ENCODE measurements around the gene RAB40C.

- TF ChIP-seq PATZ1 (CRISPR knock-in tag; IDR thresholded peaks at IDR 0.05; ENCODE audit: borderline replicate concordance), result no peak
- no peak for TF ChIP-seq ZFP30 (CRISPR knock-in tag; IDR thresholded peaks at IDR 0.05)
- no peak for TF ChIP-seq ESRRG (CRISPR knock-in tag; IDR thresholded peaks at IDR 0.05)
- TF ChIP-seq ZNF70 (CRISPR knock-in tag; IDR thresholded peaks at IDR 0.05), result no peak
- TF ChIP-seq TSHZ2 (CRISPR knock-in tag; IDR thresholded peaks at IDR 0.05), result no peak
- no peak for TF ChIP-seq CSDC2 (CRISPR knock-in tag; IDR thresholded peaks at IDR 0.05)
- TF ChIP-seq ZFP3 (CRISPR knock-in tag; IDR thresholded peaks at IDR 0.05), result no peak
- TF ChIP-seq CREB5 (CRISPR knock-in tag; IDR thresholded peaks at IDR 0.05; ENCODE audit: low read depth), result no peak
- no peak for TF ChIP-seq ISL1 (CRISPR knock-in tag; IDR thresholded peaks at IDR 0.05)
- TF ChIP-seq TCF4 (CRISPR knock-in tag; IDR thresholded peaks at IDR 0.05; ENCODE audit: borderline replicate concordance), result no peak
- no peak for TF ChIP-seq PPARA (CRISPR knock-in tag; IDR thresholded peaks at IDR 0.05; ENCODE audit: borderline replicate concordance)
- TF ChIP-seq GLIS3 (CRISPR knock-in tag; IDR thresholded peaks at IDR 0.05), result no peak
These were observed 78.8 kb downstream of the RAB40C start for GRCh38 chr16:668519-669171.
